Lower lobe of right lung (tissue), 2 donors: ENCODE data around the gene CFAP45. TPM values are rescaled to one million over a fixed set of nuclear protein-coding genes. Genes with fewer than 3 reads are reported as not detected.
A peak's percentile ranks its signal among the peaks of the same experiment; 100 is the strongest.

ENCODE experiments used
- ATAC-seq, 2 donors: fragments of 200-7000 bp; cut with Tn5 transposase; one replicate each; pipeline ENCODE4 v1.9.1; 2020 to 2022; ENCODE audit warnings: mild to moderate bottlenecking in 2 of 2, moderate library complexity in 2 of 2
- DNase-seq: peaks from one replicate; pipeline ENCODE4 v3.0.0-alpha.2; 2020
- H3K27ac ChIP-seq: fragments of 200-600 bp; one replicate; pipeline ENCODE4 v1.8.0; 2022
- H3K27me3 ChIP-seq: fragments of 200-600 bp; one replicate; pipeline ENCODE4 v1.8.0; 2022; ENCODE audit warnings: low read depth
- H3K36me3 ChIP-seq: fragments of 200-600 bp; one replicate; pipeline ENCODE4 v1.8.0; 2022; ENCODE audit warnings: mild to moderate bottlenecking
- H3K4me1 ChIP-seq: fragments of 200-600 bp; one replicate; pipeline ENCODE4 v1.8.0; 2022
- H3K4me3 ChIP-seq: fragments of 200-600 bp; one replicate; pipeline ENCODE4 v1.8.0; 2022; ENCODE audit warnings: mild to moderate bottlenecking
- H3K9me3 ChIP-seq: fragments of 200-600 bp; one replicate; pipeline ENCODE4 v1.8.0; 2022
- intact Hi-C: fragments of 100-400 bp; cut with DNase I; formaldehyde crosslinking; loops from one replicate; pipeline ENCODE4 v1.11.0; 2022
- total RNA-seq: library from RNA; stranded (reverse); fragmentation: NEBNext Ultra II Directional; extraction: Animal tissue kit (Norgen Biotek cat#: 25700); gene quantifications from one replicate; pipeline ENCODE4 v1.2.1, GENCODE V29; 2021
- TF ChIP-seq, protein P1 (sequence below): fragments of 200-600 bp; IDR thresholded peaks from one replicate; pipeline ENCODE4 v1.8.0; 2022; ENCODE audit warnings: antibody characterized with exemption, mild to moderate bottlenecking
- donor health status: DM: no; HTN: yes; CAD: no; lungs with severe emphysema.

CFAP45 gene
- total RNA-seq, 1 donor from 2014 or later: 10.2 TPM

- TF ChIP-seq, protein P1, sequence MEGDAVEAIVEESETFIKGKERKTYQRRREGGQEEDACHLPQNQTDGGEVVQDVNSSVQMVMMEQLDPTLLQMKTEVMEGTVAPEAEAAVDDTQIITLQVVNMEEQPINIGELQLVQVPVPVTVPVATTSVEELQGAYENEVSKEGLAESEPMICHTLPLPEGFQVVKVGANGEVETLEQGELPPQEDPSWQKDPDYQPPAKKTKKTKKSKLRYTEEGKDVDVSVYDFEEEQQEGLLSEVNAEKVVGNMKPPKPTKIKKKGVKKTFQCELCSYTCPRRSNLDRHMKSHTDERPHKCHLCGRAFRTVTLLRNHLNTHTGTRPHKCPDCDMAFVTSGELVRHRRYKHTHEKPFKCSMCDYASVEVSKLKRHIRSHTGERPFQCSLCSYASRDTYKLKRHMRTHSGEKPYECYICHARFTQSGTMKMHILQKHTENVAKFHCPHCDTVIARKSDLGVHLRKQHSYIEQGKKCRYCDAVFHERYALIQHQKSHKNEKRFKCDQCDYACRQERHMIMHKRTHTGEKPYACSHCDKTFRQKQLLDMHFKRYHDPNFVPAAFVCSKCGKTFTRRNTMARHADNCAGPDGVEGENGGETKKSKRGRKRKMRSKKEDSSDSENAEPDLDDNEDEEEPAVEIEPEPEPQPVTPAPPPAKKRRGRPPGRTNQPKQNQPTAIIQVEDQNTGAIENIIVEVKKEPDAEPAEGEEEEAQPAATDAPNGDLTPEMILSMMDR: no peak
- H3K4me3 ChIP-seq: peak overlapping the region; percentile 45
- no peaks in the 10 kb centered on the region for H3K27me3 ChIP-seq
- no peak overlapping the region for H3K27ac ChIP-seq
- H3K36me3 ChIP-seq: no peaks in the 10 kb centered on the region
- no peak for ATAC-seq
- intact Hi-C loops: no loop called here
- H3K9me3 ChIP-seq: no peaks in the 10 kb centered on the region
- DNase-seq: no peak
- H3K4me1 ChIP-seq: peaks cover 59% of the 10 kb centered on the region
Measured at GRCh38 chr1:159828176-159828575, 71.8 kb downstream of the CFAP45 start.

GRCh38 chr1:159827549-159827948 lies 72.4 kb downstream of the CFAP45 start:
- DNase-seq (no peak), ATAC-seq (no peak)
- Histone ChIP-seq H3K27ac (peak overlapping the region; percentile 38), H3K9me3 (no peaks in the 10 kb centered on the region), H3K4me3 (peak overlapping the region; percentile 45), H3K36me3 (no peaks in the 10 kb centered on the region), H3K27me3 (no peaks in the 10 kb centered on the region), H3K4me1 (peaks cover 59% of the 10 kb centered on the region)
- intact Hi-C loops: no loop called here
- TF ChIP-seq, protein P1: no peak

DNA sequence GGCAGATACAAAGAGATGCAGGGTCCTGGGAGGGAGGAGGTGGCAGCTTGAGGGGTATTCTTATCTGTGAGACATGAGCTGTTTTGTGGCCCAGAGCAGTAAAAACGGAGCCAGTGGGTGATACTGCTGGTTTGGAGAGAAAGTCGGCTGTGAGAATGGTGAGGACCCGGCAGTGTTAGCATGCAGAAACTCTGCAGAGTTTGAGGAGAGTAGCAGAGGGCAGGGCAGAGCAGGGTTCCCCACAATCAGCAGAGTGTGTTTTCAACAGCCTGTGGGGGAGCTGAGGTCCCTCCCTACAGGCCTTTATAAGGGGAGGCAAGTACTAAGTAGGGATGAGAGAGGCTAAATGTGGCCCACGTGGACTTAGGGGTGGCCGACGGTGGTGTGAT lies 72.9 kb downstream of the CFAP45 start:
- ATAC-seq (peak in 1 of 2 donors; percentile 15), DNase-seq (peak; percentile 39)
- peak overlapping the region; percentile 38 for H3K27ac ChIP-seq
- intact Hi-C loops: no loop called here
- H3K27me3 ChIP-seq: no peaks in the 10 kb centered on the region
- peak overlapping the region; percentile 45 for H3K4me3 ChIP-seq
- H3K4me1 ChIP-seq: peaks cover 59% of the 10 kb centered on the region
- no peaks in the 10 kb centered on the region for H3K9me3 ChIP-seq
- no peaks in the 10 kb centered on the region for H3K36me3 ChIP-seq
- TF ChIP-seq, protein P1: no peak

DNA sequence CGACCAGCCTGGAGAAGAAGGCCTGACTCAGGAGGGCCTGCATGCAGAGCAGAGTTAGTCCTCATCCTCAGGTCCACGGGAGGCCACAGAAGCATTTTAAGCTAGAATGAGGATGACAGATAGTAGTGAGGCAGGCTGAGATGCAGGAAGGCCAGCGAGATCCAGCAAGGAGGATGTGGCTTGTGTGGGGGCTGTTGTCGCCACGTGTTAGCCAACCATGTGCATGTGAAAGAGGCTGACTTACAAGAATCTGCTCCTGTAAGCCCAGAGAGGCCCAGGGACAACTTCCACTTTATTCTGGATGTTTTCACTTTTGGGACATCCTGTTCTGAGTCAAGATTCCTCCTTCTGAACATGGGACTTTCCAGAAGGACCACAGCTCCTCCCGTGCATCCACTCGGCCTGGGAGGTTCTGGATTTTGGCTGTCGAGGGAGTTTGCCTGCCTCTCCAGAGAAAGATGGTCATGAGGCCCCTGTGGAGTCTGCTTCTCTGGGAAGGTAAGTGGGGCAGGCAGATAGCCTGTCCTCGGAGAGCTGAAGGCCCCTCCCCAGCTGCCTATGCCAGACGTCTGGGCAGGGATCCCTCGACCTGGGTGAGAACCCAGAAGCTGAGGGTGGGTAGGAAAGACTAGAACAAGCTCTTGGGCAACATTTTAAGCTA lies 73.4 kb downstream of the CFAP45 start, which contains the start of gene SLAMF8:
Gene SLAMF8 (plus strand): TSS at position 433 of the 661 bp plus-strand sequence. CDS start 26 bp downstream, at position 459.
- peaks cover 59% of the 10 kb centered on the region for H3K4me1 ChIP-seq
- peak within 1 kb of the TSS; percentile 45 for H3K4me3 ChIP-seq
- H3K9me3 ChIP-seq: no peaks in the 10 kb centered on the region
- DNase-seq (peak; percentile 72), ATAC-seq (peak; percentile 64 to 74)
- H3K27ac ChIP-seq: peak within 1 kb of the TSS; percentile 38
- TF ChIP-seq, protein P1: no peak
- intact Hi-C loops: no loop called here
- H3K27me3 ChIP-seq: no peaks in the 10 kb centered on the region
- H3K36me3 ChIP-seq: no peaks in the 10 kb centered on the region

DNA sequence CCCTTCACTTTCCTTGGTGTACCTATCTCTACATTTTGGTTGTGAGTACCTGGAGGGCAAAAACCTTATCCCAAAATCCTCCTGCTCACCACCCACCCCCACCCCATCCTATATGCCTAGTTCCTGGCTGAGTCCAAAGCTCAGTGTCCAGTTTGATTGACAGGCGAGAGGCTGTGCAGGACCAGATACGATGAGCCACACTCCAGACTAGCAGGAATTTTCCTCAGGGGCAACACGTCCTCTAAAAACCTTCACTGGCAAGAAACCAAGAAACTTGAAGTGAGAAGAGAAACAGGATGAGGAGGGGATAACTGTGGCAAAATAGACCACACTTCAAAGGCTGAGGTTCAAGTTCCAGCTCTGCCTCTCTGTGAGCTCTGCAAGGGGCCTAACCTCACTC lies 74.4 kb downstream of the CFAP45 start:
- H3K4me1 ChIP-seq: peaks cover 57% of the 10 kb centered on the region
- no peaks in the 10 kb centered on the region for H3K27me3 ChIP-seq
- DNase-seq (no peak), ATAC-seq (no peak)
- TF ChIP-seq, protein P1: no peak
- peak overlapping the region; percentile 7 for H3K27ac ChIP-seq
- no peak overlapping the region for H3K4me3 ChIP-seq
- intact Hi-C loops: no loop called here
- no peaks in the 10 kb centered on the region for H3K36me3 ChIP-seq
- no peaks in the 10 kb centered on the region for H3K9me3 ChIP-seq
